HG02870 (cell line): ENCODE results near the gene CTNNA3.

ENCODE experiments used
- ATAC-seq: cut with Tn5 transposase; IDR thresholded peaks from one replicate; pipeline ENCODE4 v1.9.1; 2021; ENCODE audit warnings: mild to moderate bottlenecking, moderate library complexity; ENCODE audit not compliant: unreplicated experiment

CTNNA3 gene

DNA sequence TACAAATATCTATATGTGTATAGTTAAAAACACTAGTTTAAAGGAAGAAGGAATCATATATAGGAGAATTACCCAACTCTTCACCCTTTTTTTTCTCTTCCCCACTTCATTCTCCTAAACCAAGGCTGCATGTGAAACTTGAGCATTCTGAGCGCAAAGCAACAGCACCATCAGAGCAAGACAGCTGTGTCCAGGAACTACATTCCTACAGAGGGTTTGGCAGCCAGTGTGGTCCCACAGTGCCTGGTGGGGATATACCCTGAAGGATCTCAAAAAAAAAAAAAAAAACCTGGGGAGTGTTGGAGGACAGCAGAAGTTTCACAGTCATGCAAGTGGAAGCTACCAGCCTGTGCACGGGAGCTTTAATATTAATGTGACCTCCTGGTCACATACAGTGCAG lies 310.4 kb downstream of the CTNNA3 start:
- peak; percentile 17 for ATAC-seq

DNA sequence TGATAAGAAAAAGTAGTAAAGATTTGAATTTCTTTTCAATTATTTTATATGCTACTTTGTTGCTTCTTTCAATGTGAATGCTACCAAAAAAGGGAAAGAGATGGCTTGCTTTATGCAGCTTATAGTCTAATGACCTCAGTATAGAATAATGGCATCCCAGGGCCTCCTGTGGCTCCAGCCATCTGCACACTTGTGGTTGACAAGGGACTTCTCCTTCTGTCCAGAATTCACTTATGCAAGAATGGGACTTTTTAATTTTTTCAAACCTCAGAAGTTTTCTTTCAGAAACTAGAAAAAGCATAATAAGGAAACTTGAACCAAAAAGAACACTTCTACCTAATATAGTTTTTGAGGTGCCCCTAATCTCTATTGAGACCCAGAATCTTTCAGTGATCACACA lies 310.9 kb downstream of the CTNNA3 start:
- ATAC-seq, result peak; percentile 75

DNA sequence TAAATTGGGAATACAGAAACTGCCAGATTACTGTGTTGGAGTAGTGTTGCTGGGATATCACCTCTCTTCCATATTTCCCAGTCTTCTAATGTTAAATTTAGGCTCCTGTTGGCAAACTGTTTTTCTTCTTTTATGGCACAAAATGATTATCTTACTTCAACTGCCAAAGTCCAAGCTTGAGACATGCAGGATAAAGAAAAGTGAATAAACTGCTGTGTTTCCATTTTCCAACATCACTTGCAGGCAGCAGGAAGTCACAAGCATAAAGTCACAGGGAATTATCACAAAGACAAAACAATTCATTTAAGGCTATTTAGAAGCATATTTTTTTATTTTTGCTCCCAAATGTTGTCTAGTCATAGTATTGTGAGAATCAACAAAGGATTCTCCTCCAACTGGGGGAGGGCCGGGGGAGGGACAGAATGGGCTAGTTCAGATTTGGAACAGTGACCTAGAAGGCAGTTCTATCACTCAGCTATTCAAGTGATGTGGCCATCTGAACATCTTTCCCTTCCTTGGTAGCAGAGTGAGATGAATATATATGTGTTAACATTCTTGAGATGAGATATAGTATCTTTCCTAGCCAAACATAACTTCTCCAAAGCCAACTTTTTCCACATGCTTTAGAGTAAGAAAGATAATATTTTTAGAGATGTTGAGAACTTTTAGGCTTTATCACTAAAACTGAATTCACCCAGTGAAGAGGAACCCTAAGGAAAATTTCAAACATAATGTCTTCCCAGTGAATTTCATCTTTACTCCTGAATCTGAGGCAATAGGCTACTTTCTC lies 364.7 kb downstream of the CTNNA3 start:
- no peak for ATAC-seq

DNA sequence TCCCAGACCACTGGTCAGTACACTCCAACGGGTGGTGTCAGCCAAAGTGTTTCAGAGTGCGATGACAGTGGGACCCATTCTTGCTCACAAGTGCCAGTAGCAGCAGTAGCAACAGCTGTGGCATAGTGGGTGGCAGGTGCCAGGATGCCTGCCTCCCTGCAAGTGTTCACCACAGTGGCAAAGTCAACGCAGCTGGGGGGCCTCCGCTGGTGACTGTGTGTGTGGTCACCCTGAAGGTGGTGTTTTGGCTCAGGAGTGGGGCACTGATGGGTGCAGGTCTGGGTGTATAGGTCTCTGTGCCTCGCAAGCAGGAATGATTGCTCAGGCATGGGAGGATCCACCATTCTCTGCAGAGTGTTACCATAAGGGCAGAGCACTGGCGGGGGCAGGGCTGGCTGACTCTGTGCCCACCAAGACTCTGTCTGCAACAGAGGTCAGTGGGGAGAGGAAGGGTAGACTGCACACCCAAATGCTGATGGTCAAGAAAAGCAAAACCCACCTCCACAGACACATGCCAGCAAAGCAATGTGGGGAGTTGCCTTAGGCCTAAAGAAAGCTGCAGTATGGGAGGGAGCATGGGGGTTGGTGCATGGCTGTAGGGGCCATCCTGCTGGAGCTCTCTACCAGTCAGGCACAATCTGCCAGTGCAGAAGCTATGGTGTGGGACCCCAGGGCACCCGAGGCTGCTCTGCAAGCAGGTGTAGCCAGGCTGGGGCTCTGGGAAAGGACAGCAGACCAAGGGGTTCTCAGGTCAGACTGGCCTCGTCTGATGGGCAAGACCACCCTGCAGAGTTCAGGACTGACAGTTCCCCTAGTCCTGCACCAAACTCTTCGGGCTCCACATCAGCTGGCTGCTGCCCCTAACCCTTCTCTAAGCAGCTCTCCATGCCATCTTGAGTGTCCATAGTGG lies 368.1 kb downstream of the CTNNA3 start:
- no peak for ATAC-seq

DNA sequence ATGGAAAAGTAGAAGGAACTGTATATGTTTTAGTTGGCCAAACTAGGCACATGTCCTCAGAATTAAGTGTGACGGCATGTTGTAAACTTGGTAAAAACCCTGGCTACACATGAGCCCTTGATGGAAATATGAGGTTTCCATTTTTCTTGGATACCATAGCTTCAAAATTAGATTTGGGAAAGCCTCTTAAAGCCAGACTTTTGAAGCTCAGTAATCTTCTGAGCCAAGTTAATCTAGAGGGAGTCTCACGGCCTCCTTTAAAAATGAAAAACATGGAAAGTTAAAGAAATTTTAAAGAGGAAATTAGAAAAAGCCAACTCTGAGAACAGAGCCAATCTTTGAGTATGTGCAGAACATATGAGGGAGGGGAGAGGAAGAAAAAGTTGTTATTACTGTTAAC lies 376.0 kb downstream of the CTNNA3 start:
- ATAC-seq, result no peak

DNA sequence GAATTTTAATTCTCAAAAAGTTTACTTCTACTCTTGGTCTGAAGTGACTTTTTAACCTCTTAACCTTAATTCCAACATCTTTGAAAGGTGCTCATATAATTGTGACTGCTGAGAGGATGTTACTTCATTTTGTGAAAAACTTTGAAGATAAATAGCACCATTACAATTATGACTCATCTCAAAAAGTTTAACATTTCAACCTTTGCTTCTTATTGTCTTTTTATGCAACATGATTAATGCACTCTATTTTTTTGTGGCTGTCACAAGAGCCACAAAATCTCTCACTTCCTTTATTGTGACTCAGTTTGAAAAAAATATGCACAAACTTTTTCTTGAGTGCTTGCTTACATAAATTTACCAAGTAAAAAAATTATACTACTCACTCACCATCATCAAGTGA lies 387.1 kb downstream of the CTNNA3 start:
- ATAC-seq, result no peak

DNA sequence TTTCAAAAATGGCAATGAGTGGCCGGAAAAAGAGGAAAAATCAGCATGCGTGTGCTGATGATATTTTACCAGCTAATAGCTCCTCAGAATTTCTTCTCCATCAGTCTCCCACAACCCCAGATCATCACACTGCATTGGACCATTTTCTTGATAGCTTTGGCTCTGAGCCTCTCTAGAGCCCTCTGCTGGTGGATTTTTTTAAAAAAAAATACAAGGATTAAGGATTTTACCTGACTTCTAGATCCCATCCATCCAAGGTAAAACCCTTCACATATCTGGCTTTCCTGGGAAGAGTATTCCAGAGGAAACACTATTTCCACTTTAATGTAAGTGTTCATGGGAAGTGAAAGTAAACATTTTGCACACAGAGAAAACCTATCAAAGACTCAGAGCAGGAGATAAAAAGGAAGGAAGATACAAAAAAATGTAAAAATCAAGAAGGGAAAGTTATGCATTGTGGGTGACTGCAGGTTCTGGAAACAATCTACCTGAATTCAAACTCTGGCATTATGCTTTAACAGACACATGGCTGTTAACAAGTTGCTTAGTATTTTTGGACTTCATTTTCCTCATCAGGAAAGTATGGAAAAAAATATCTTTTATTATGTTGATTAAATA lies 389.3 kb downstream of the CTNNA3 start:
- ATAC-seq, result no peak

DNA sequence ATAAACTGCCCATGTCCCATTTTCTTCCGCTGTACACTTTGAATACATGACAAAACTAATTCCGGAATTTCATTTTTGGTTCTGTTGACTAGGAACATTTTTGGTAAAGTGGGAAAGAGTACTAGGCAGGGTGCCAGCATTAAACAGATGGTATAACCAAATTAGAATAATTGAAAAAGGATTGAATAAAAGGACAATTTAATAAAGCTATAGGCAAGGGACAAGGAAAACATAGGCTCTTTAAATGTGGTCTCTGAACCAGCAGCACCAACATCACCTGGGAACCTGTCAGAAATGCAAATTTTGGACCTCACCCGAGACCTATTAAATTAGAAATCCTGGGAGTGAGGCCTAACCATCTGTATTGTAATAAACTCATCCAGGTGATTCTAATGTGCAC lies 393.3 kb downstream of the CTNNA3 start:
- no peak for ATAC-seq

DNA sequence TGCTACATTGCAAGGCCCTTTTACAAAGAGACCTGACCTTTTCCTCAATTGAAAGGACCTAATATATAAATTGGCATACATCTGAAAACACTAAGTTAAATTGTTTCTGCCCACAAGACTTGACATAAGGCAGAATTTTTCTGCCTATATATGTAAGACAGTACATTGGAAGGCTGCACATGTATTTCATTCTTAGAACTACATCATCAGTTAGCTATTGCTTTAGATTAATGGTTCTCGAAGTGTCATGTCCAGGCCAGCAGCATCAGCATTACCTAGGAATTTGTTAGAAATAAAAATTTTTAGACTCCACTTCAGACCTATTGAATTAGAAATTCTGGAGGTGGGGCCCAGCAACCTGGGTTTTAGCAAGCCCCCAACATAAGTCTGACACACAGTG lies 396.2 kb downstream of the CTNNA3 start:
- ATAC-seq, result no peak

DNA sequence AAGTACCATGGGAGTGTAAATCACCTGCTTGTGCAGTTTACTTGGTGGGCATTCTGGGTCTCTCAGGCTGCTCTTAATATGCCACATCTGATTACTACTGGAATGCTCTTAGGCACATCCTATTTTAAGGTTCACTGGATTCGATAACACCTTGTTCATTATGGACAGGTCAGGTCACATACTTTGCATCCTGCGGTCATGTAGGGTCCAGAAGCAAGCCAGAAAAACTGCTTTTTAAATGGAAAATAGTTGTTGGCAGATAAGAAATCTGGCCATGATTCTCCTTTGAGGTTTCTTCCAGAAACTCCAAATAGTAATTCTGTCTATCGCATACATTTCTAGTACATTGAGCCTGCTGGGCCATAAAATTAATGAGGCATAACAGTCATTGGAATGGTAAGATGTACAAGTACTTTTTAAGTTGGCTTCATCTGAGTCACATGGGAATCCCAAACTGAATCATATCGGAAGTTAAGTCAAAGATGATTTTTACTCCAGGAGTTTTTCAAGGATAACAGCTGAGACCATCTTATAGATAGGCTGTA lies 398.3 kb downstream of the CTNNA3 start:
- no peak for ATAC-seq

DNA sequence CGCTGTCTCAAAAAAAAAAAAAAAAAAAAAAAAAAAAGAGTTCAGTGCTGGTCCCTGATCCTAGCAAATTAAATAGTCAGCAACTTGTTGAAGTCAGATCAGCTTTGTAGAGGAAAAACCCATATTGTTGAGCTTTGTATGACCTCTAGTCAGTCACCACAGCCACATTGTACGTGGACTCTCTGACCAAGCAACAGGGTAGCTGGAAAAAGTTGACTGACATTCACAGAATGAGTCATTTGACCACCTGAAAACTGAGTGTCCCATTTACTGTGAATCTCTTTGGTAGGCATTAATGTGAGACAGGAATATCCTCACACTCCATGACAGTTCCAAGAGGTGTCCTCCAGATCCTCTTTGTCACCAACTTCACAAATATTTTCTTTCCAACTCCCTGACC lies 399.1 kb downstream of the CTNNA3 start:
- no peak for ATAC-seq

DNA sequence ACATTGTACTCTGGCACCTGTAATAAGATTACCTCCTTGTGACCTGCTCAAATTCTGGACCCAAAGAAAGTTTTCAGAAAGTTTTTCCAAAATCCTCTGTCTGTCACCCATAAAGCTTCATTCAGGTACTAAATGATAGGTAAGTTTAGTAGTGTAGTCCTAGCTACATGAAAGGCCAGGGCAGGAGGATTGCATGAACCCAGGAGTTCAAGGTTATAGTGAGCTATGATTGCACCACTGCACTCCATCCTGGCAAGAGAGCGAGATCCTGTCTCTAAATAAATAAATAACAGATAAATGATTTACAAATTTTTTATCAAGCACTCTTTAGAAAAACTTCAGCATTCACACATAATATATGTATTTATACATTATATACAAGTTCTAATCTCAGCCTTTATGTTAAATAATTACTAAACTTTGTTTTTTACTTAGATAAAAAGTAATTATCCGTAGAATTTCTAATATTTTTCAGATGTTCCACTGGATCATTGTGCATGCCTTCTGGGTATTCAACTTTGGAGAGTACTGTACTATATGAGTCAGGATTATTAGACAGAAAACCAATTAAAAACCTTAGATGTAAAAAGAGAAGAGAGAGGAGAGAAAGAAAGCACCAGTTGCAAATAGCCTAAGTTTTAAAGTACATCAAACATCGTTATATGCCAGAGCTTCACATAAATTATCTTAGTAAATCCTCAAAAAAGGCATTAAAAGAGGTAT lies 407.1 kb downstream of the CTNNA3 start:
- no peak for ATAC-seq

DNA sequence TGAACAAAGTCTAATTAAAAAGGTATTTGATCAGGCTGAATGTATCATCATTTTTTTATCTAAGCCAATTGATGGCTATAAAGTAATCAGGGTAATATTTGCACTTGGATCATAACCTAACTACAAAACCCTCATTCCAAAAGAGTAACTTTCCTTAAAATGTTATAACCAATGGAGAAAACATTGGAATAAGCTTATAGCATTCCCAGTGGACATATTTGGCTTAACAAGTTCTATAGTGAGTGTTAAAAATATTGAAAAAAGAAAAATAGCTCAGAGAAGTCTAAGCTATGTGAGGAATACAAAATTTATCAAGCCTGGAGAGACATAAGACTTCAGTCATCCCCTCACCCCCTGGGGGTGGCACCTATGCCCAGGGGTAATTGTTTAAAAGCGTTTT lies 411.4 kb downstream of the CTNNA3 start:
- ATAC-seq, result no peak

DNA sequence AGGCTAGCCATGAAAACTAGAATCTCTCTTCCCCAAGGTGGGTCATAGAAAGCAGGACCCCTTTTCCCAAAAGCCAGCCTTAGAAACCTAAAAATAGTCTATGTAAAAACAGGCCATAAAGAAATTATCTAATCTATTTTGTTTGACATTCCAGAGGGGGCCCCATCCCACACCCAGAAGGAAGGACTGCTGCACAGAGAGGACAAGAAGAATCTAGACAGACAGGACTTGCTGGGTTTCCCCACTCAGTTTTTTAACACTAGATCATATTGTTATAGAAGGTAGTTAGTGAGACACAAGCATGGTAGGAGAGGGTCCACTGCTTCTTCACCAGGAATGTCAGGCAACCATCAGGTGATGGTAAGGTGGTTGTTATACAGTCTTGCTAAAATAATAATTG lies 413.1 kb downstream of the CTNNA3 start:
- no peak for ATAC-seq

DNA sequence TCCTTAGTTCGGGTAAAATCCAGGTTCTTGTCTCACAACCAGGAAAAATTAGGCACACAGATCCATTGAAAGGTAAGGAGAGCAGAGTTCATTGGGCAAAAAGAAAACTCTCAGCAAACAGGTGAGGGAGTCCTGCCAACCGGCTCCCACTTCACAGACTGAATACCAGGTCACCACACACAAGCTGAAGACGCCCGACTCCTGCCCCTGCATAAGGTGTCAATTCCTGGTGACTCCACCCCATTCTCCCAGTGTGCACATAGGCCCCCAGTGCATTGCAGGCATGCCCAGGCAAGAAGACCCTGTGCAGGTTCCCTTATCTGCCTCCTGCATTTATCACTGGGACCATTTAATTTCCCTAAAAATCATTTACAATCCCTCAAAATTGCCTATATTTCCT lies 415.6 kb downstream of the CTNNA3 start:
- ATAC-seq, result no peak

DNA sequence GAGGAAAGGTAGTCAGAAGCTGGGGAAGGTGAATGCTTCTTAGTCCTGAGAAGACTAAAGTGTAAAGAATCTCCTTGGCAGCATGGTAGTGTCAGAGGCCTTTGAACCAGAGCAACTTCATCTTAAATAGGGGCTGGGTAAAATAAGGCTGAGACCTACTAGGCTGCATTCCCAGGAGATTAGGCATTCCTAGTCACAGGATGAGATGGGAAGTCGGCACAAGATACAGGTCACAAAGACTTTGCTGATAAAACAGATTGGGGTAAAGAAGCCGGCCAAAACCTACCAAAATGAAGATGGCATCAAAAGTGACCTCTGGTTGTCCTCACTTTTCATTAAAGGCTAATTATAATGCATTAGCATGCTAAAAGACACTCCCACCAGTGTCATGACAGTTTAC lies 418.6 kb downstream of the CTNNA3 start:
- ATAC-seq, result no peak

DNA sequence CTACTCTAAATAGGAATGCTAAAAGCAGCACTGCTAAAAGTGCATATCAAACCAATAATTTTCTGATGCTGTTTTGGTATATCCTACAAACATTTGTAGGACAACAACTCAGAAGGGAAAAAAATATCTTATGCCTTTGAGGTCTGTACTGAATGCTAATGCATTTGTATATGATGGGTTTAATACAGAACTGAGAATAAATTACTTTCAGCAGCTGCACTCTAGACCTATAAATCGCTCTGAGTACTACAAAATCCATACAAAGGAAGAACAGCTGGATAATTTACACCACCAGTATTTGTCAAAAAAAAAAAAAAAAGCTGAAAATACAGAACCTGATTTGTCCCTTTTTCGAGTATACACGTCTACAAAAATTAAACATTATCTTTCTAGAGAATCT lies 426.2 kb downstream of the CTNNA3 start:
- no peak for ATAC-seq

DNA sequence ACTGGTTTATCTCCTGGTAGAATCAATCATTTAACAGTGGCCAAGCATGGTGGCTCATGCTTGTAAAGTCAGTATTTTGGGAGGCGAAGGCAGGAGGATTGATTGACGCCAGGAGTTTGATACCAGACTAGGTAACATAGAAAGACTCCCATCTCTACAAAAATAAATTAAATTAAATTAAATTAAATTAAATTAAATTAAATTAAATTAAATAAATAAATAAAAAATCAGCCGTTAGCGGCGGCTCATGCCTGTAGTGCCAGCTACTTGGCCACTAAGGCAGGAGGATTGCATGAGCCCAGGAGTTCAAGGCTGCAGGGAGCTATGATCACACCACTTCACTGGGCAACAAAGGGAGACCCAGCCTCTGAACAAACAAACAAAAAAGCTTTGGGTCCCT lies 427.8 kb downstream of the CTNNA3 start:
- ATAC-seq, result no peak

DNA sequence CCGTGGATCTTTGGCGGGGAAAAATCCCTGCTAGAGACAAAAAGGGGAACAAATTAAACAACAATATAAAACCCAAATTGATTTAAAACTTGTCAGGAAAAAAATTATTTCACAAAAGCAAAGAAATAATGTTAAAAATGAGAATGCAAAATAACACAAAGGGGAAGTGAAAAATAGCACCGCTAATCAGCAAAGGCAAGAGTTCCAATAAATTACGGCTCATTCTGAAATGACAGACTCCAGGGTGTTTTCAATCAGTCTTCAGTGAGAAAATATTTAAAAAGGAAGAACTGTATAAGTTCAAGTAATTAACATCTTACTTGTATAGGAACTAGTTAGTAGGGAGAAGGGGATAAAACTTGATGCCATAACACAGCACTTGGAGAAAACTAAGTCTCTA lies 433.3 kb downstream of the CTNNA3 start:
- no peak for ATAC-seq

DNA sequence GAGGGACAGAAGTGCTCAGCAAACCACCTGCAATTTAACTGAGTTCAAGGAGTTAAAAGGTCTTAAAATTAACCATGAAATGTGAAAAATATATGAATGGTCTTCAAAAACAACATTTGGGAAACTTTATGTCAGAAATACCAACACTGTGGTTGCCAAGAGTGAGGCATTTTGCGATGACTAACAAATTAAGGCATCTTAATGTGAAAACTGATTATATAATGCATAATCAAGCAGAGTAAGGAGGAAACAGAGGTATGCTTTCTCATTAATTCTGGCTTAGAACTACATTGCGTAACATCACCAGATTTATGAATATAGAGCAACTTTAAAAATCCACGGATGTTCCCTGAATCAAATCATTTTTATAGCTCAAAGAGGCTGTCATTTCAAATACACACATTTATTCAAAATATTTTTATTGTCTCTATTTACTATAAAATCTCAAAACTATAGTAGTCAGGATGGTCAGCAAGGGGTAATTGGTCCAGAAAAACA lies 434.6 kb downstream of the CTNNA3 start:
- no peak for ATAC-seq
